H1 (cell line): ENCODE measurements around the gene SLC30A7. TPM values are rescaled to one million over a fixed set of nuclear protein-coding genes. Genes with fewer than 3 reads are reported as not detected.

Experiments
- CTCF ChIA-PET: fragments of 300-600 bp; sonication (Branson Sonifier 250); formaldehyde crosslinking; loops from one replicate; lab custom pipeline; 2021; ENCODE audit not compliant: partially characterized antibody; lab: Charles Lee
- POLR2A ChIA-PET: fragments of 300-600 bp; sonication (Branson Sonifier 250); formaldehyde crosslinking; loops from one replicate; lab custom pipeline; 2021; ENCODE audit warnings: inconsistent platforms; ENCODE audit not compliant: partially characterized antibody; lab: Charles Lee
- DNase-seq, 2 experiments: peaks; one replicate each; pipeline versions ENCODE4 v3.0.0 to v3.0.0-alpha.2; 2010 to 2022; ENCODE audit warnings: low spot score in 2 of 2, low read depth in 1 of 2, mixed read lengths in 1 of 2
- FAIRE-seq: peaks from 2 replicates; lab custom pipeline; 2011; peaks lifted over from hg19 to GRCh38; lab: Jason Lieb, UNC
- H2AFZ ChIP-seq: 2 replicates; pipeline ENCODE4 v1.8.1; 2012; ENCODE audit warnings: low read length, inconsistent platforms
- H2AK5ac ChIP-seq: 2 replicates; pipeline ENCODE4 v1.6.1; 2013; ENCODE audit warnings: low read depth, low read length
- H2BK120ac ChIP-seq: replicated peaks from 2 replicates; pipeline ENCODE3; 2013; ENCODE audit warnings: low read depth, low read length, inconsistent platforms
- H2BK12ac ChIP-seq: 2 replicates; pipeline ENCODE4 v1.6.1; 2013; ENCODE audit warnings: low read depth, low read length
- H2BK15ac ChIP-seq: 2 replicates; pipeline ENCODE4 v1.6.1; 2013; ENCODE audit warnings: low read length
- H2BK20ac ChIP-seq: 2 replicates; pipeline ENCODE4 v1.6.1; 2013; ENCODE audit warnings: low read length
- H2BK5ac ChIP-seq: 2 replicates; pipeline ENCODE4 v1.6.1; 2013; ENCODE audit warnings: low read depth, low read length
- H3K14ac ChIP-seq: 2 replicates; pipeline ENCODE4 v1.6.1; 2013; ENCODE audit warnings: inconsistent platforms; ENCODE audit not compliant: insufficient read length
- H3K18ac ChIP-seq: 2 replicates; pipeline ENCODE4 v1.6.1; 2013; ENCODE audit warnings: low read length; ENCODE audit errors: extremely low read depth
- H3K23ac ChIP-seq: 2 replicates; pipeline ENCODE4 v1.6.1; 2013; ENCODE audit warnings: inconsistent platforms; ENCODE audit not compliant: insufficient read length
- H3K23me2 ChIP-seq: 2 replicates; pipeline ENCODE4 v1.6.1; 2013; ENCODE audit warnings: low read depth, low read length
- H3K27ac ChIP-seq: 2 replicates; pipeline ENCODE4 v1.6.1; 2011; ENCODE audit warnings: low read depth, low read length, inconsistent platforms
- H3K27me3 ChIP-seq, 4 experiments: replicated peaks in 1 of 4; 1 replicate in 1 of 4; 2 replicates in 3 of 4; pipeline versions ENCODE4 v1.6.1 to v1.8.1; 2011 to 2013; ENCODE audit warnings: low read length in 3 of 4, mild to moderate bottlenecking in 3 of 4, inconsistent platforms in 2 of 4, mixed read lengths in 2 of 4, moderate library complexity in 1 of 4; ENCODE audit not compliant: control insufficient read depth in 3 of 4, insufficient read depth in 3 of 4; ENCODE audit errors: extremely low read depth in 1 of 4
- H3K36me3 ChIP-seq, 4 experiments: 2 replicates each; pipeline versions ENCODE4 v1.6.1 to v1.8.1; 2011 to 2013; ENCODE audit warnings: mild to moderate bottlenecking in 4 of 4, low read length in 3 of 4, moderate library complexity in 2 of 4, control low read depth in 1 of 4, inconsistent platforms in 1 of 4; ENCODE audit not compliant: insufficient read depth in 4 of 4, control insufficient read depth in 2 of 4
- H3K4ac ChIP-seq: replicated peaks from 2 replicates; pipeline ENCODE3; 2013; ENCODE audit warnings: low read length, low read depth, mixed read lengths, inconsistent platforms; ENCODE audit not compliant: insufficient read length
- H3K4me1 ChIP-seq, 4 experiments: replicated peaks in 1 of 4; 1 replicate in 1 of 4; 2 replicates in 3 of 4; pipeline versions ENCODE4 v1.6.1 to v1.8.1; 2011 to 2013; ENCODE audit warnings: low read length in 3 of 4, inconsistent platforms in 2 of 4, mixed read lengths in 1 of 4; ENCODE audit not compliant: insufficient read depth in 4 of 4, control insufficient read depth in 3 of 4
- H3K4me2 ChIP-seq, 2 experiments: 2 replicates each; pipeline versions ENCODE4 v1.6.1 to v1.8.1; 2011 to 2013; ENCODE audit warnings: low read depth in 2 of 2, low read length in 2 of 2, control low read depth in 1 of 2, inconsistent platforms in 1 of 2, mild to moderate bottlenecking in 1 of 2; ENCODE audit not compliant: insufficient read depth in 1 of 2
- H3K4me3 ChIP-seq, 4 experiments: fragments of 200-600, 300-600 bp in 1 of 4; sonication (generic), shearing (Covaris generic), sonication (Bioruptor Twin) in 1 of 4; 2 replicates each; pipeline versions ENCODE4 v1.5.1 to v1.8.1; 2011 to 2016; ENCODE audit warnings: low read length in 4 of 4, low read depth in 3 of 4, control low read depth in 2 of 4, inconsistent platforms in 2 of 4, mild to moderate bottlenecking in 2 of 4, mixed read lengths in 1 of 4, moderate library complexity in 1 of 4; ENCODE audit not compliant: insufficient read depth in 2 of 4; ENCODE audit errors: extremely low read depth in 1 of 4
- H3K56ac ChIP-seq: replicated peaks from 2 replicates; pipeline ENCODE3; 2013; ENCODE audit warnings: low read depth, mild to moderate bottlenecking, mixed read lengths, low read length, inconsistent platforms; ENCODE audit not compliant: insufficient read length
- H3K79me1 ChIP-seq: 2 replicates; pipeline ENCODE4 v1.6.1; 2013; ENCODE audit warnings: low read depth, low read length, control low read depth
- H3K79me2 ChIP-seq, 2 experiments: 2 replicates each; pipeline versions ENCODE4 v1.6.1 to v1.8.1; 2012 to 2013; ENCODE audit warnings: low read length in 2 of 2, mild to moderate bottlenecking in 2 of 2, inconsistent platforms in 1 of 2; ENCODE audit not compliant: insufficient read depth in 2 of 2, control insufficient read depth in 1 of 2
- H3K9ac ChIP-seq, 4 experiments: replicated peaks in 1 of 4; 1 replicate in 1 of 4; 2 replicates in 3 of 4; pipeline versions ENCODE4 v1.6.1 to v1.8.1; 2011 to 2013; ENCODE audit warnings: low read depth in 3 of 4, low read length in 3 of 4, control low read depth in 2 of 4, mild to moderate bottlenecking in 2 of 4, moderate library complexity in 2 of 4, inconsistent platforms in 1 of 4; ENCODE audit errors: extremely low read depth in 1 of 4
- H3K9me3 ChIP-seq, 2 experiments: 2 replicates each; pipeline versions ENCODE4 v1.6.1 to v1.8.1; 2012 to 2013; ENCODE audit warnings: mild to moderate bottlenecking in 2 of 2, moderate library complexity in 2 of 2, control low read depth in 1 of 2, inconsistent platforms in 1 of 2, low read depth in 1 of 2, low read length in 1 of 2, mixed read lengths in 1 of 2; ENCODE audit not compliant: insufficient read depth in 2 of 2
- H4K20me1 ChIP-seq, 2 experiments: replicated peaks in 1 of 2; 2 replicates each; pipeline versions ENCODE3 to v1.8.1; 2011 to 2013; ENCODE audit warnings: inconsistent platforms in 2 of 2, low read length in 2 of 2, mild to moderate bottlenecking in 1 of 2; ENCODE audit not compliant: insufficient read depth in 2 of 2, control insufficient read depth in 1 of 2
- H4K5ac ChIP-seq: 2 replicates; pipeline ENCODE4 v1.6.1; 2013; ENCODE audit warnings: low read length, low read depth, mixed read lengths, inconsistent platforms; ENCODE audit not compliant: insufficient read length
- H4K8ac ChIP-seq: 2 replicates; pipeline ENCODE4 v1.8.0; 2013; ENCODE audit warnings: mild to moderate bottlenecking, moderate library complexity, low read length, inconsistent platforms; ENCODE audit not compliant: insufficient read depth; ENCODE audit errors: extremely low read depth
- H4K91ac ChIP-seq: replicated peaks from 2 replicates; pipeline ENCODE3; 2013; ENCODE audit warnings: low read length, mixed read lengths, inconsistent platforms; ENCODE audit not compliant: insufficient read length
- BRCA1 ChIP-seq: IDR thresholded peaks from 2 replicates; pipeline ENCODE4 v1.6.1; 2012; ENCODE audit warnings: low read depth, low read length, improper control_type of control experiment
- CHD1 ChIP-seq: IDR thresholded peaks from 2 replicates; pipeline ENCODE4 v1.6.1; 2012; ENCODE audit warnings: low read depth, low read length, improper control_type of control experiment
- EP300 ChIP-seq, 2 experiments: IDR thresholded peaks; 1 replicate in 1 of 2; 2 replicates in 1 of 2; pipeline ENCODE4 v1.6.1; 2011 to 2012; ENCODE audit warnings: low read depth in 2 of 2, low read length in 2 of 2, mild to moderate bottlenecking in 2 of 2, borderline replicate concordance in 1 of 2, inconsistent platforms in 1 of 2, moderate library complexity in 1 of 2
- FOSL1 ChIP-seq: IDR thresholded peaks from 2 replicates; pipeline ENCODE4 v1.6.1; 2011; ENCODE audit warnings: mild to moderate bottlenecking, low read depth, low read length, moderate library complexity; ENCODE audit not compliant: insufficient read depth
- GTF2F1 ChIP-seq: IDR thresholded peaks from 2 replicates; pipeline ENCODE4 v1.6.1; 2012; ENCODE audit warnings: low read depth, low read length, improper control_type of control experiment, borderline replicate concordance
- HDAC2 ChIP-seq, 2 experiments: fragments of 300-600 bp in 1 of 2; sonication (generic) in 1 of 2; IDR thresholded peaks; 2 replicates each; pipeline ENCODE4 v1.6.1; 2011 to 2012; ENCODE audit warnings: low read depth in 2 of 2, low read length in 2 of 2, mild to moderate bottlenecking in 2 of 2, moderate library complexity in 2 of 2, borderline replicate concordance in 1 of 2, inconsistent platforms in 1 of 2
- KDM4A ChIP-seq: IDR thresholded peaks from one replicate; pipeline ENCODE4 v1.7.1; 2012; ENCODE audit warnings: low read depth, mild to moderate bottlenecking, moderate library complexity, low read length, inconsistent platforms; ENCODE audit not compliant: severe bottlenecking
- RBBP5 ChIP-seq: IDR thresholded peaks from 2 replicates; pipeline ENCODE4 v1.7.1; 2012; ENCODE audit warnings: low read depth, mild to moderate bottlenecking, inconsistent platforms, low read length, moderate library complexity, borderline replicate concordance
- SRF ChIP-seq: IDR thresholded peaks from 2 replicates; pipeline ENCODE4 v1.6.1; 2011; ENCODE audit warnings: mild to moderate bottlenecking, low read depth, low read length, moderate library complexity
- WGBS, 2 experiments: shearing (Covaris generic) in 1 of 2; methylation state at CpG; one replicate each; pipeline versions ENCODE4 v1.1.6 to v1.1.7; 2013 to 2015; ENCODE audit warnings: low lambda C conversion rate in 2 of 2, mixed read lengths in 2 of 2, inconsistent platforms in 1 of 2, low coverage in 1 of 2, missing lambda C conversion rate in 1 of 2; ENCODE audit not compliant: insufficient replicate concordance in 2 of 2, insufficient coverage in 1 of 2, insufficient read length in 1 of 2; ENCODE audit errors: extremely low coverage in 1 of 2, missing lambda C conversion rate in 1 of 2; 5-methylcytosine and 5-hydroxymethylcytosine counted together
- polyA plus RNA-seq, 7 experiments: library from polyadenylated mRNA; depleted of rRNA in 3 of 7; stranded (reverse) in 5 of 7; unstranded in 2 of 7; fragments of >200 nt in 5 of 7; fragments of 200-250 nt in 2 of 7; gene quantifications; 1 replicate in 5 of 7; 2 replicates in 1 of 7; 4 replicates in 1 of 7; pipeline versions ENCODE4 v1.2.1 to v1.2.3, GENCODE V29; 2011 to 2013; ENCODE audit warnings: missing spikeins in 2 of 7, mixed read lengths in 2 of 7
- total RNA-seq: library from RNA; stranded (reverse); fragmentation: NEBNext Ultra II Directional; extraction: Animal tissue kit (Norgen Biotek cat#: 25700); gene quantifications from 2 replicates; pipeline ENCODE4 v1.2.1, GENCODE V29; 2021

Gene SLC30A7
- total and polyA plus RNA-seq, 2 of the 8 experiments (the other 6 are each of a cell fraction or from before 2014, with no cell fraction given) = 5.5 to 22.1 TPM

- no peak overlapping the region for H2BK15ac ChIP-seq
- no peak overlapping the region for H2AFZ ChIP-seq
- H2BK5ac ChIP-seq = no peak overlapping the region
- H3K4me3 ChIP-seq = no peak overlapping the region
- H3K14ac ChIP-seq = no peak overlapping the region
- no peak overlapping the region for H3K4me2 ChIP-seq
- TF ChIP-seq KDM4A (no peak), BRCA1 (no peak), CHD1 (no peak), RBBP5 (no peak), HDAC2 (IDR thresholded peaks at IDR 0.05; ENCODE audit: borderline replicate concordance in 1 of 2, low read depth in 2 of 2, low read length in 2 of 2) (no peak), FOSL1 (no peak), SRF (no peak), GTF2F1 (no peak), EP300 (IDR thresholded peaks at IDR 0.05; ENCODE audit: borderline replicate concordance in 1 of 2, low read depth in 2 of 2, low read length in 2 of 2) (no peak)
- H2BK20ac ChIP-seq = no peak overlapping the region
- no peaks in the 10 kb centered on the region for H3K79me2 ChIP-seq
- peaks cover 0 to 4% (median 0%) of the 10 kb centered on the region in 4 experiments; a peak in 2 of 7 replicates for H3K4me1 ChIP-seq
- no peaks in the 10 kb centered on the region for H4K20me1 ChIP-seq
- H3K18ac ChIP-seq = no peak overlapping the region
- H3K27ac ChIP-seq = no peak overlapping the region
- H3K27me3 ChIP-seq = no peaks in the 10 kb centered on the region
- no peak overlapping the region for H3K4ac ChIP-seq
- H3K9me3 ChIP-seq = no peaks in the 10 kb centered on the region
- H3K79me1 ChIP-seq = no peaks in the 10 kb centered on the region
- no peak for DNase-seq
- WGBS, 2 experiments = 95% methylated on average over 2 of the region's 2 CpGs; no CpG with 5 or more reads in 1 of the 2 experiments
- H2AK5ac ChIP-seq = no peak overlapping the region
- H4K5ac ChIP-seq = no peak overlapping the region
- H3K23me2 ChIP-seq = peaks cover 5% of the 10 kb centered on the region; the same call in 1 of the 2 replicates
- no peak overlapping the region for H3K56ac ChIP-seq
- no peak for FAIRE-seq
- ChIA-PET POLR2A (interaction anchor here (0.7 kb wide), 1 partner anchor 11 kb away, joined by 3 read pairs; no protein-coding TSS in a partner anchor), CTCF (interaction anchor here (0.7 to 2.3 kb wide), 7 partner anchors 26 to 401 kb away, joined by 3 to 9 read pairs (median 3); partner anchors contain the start of gene GPR88)
- H3K9ac ChIP-seq = no peak overlapping the region
- H3K23ac ChIP-seq = no peak overlapping the region
- no peak overlapping the region for H4K8ac ChIP-seq
- H4K91ac ChIP-seq = no peak overlapping the region
- no peak overlapping the region for H2BK12ac ChIP-seq
- no peaks in the 10 kb centered on the region for H3K36me3 ChIP-seq
- no peak overlapping the region for H2BK120ac ChIP-seq
These were observed 33.3 kb upstream of the SLC30A7 start for GRCh38 chr1:100862591-100862990.
